AG08395 (cell line): Measurements from ENCODE around the gene ASPG.
"Not testable (repeated sequence)": the region's sequence is repeated elsewhere in the genome, so short reads cannot be mapped to it uniquely, and the experiment has no call there.

ENCODE experiments used
- DNase-seq: peaks from one replicate; pipeline ENCODE4 v3.0.0; 2012; ENCODE audit warnings: mixed read lengths, low spot score

The ASPG gene

DNA sequence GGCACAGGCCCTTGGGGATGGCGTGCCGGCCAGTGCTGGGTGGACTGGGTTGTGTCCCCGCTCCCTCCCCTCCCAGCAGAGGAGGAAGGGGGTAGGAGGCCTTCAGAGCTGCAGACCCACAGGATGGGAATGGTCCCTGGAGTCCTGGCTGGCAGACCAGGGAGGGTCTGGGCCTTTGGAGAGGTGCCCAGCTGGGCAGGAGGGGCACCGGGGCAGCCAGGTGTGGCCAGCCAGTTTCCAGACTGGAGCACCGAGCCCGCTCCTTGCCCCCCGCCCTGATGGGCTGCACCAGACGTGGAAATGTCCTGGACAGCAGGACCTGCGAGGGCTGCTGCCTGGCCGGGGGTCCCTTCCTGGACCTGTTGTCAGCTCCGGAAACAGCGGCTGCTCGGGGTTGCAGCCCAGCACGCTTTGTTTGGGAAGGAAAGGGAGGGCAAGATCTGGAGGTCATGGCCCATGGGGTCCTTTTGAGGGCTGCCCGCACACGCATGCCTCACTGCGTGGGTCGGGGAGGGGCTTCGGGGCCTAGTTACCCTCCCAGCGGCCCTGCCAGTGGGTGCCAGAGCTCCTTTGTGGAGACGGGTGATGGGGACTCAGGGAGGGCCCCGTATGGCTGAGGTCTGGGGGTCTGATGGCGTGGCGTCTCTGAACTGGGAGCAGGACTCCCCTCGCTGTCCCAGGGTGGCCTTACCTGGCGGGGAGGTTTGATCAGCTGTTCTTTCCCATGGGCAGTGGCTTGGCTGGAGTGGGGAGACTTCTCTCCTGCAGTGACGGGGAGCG lies 62.0 kb downstream of the ASPG start:
- no peak for DNase-seq

- no peak for DNase-seq
Observed at GRCh38 chr14:104148433-104149277, 63.2 kb downstream of the ASPG start.

- DNase-seq = no peak
Observed at GRCh38 chr14:104149278-104149595, 63.7 kb downstream of the ASPG start.

DNA sequence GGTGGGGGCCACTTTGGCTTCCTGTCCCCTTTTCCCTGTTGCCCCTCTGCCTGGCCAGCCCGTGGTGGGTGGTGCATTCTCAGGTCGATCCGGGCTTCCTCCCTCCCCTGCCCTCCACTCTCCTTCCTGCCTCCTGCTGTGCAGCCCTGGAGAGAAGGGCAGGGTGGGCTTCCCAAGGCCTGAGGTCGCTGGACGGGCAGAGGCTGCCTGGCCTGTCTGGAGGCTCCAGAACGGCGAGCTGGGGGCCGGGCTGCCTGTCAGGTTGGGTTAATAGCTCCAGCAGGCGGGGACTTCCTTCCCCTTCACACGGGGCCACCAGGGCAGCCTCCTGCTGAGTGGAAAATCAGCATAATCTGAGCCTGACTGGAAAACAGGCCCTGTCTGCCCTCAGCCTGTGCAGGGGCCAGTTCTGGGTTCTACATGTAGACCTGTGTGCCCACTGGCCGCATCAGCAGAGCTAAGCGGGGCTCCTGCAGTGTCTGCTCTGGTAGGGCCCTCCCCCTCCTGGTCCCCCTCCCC lies 64.2 kb downstream of the ASPG start:
- peak; percentile 34 for DNase-seq

DNA sequence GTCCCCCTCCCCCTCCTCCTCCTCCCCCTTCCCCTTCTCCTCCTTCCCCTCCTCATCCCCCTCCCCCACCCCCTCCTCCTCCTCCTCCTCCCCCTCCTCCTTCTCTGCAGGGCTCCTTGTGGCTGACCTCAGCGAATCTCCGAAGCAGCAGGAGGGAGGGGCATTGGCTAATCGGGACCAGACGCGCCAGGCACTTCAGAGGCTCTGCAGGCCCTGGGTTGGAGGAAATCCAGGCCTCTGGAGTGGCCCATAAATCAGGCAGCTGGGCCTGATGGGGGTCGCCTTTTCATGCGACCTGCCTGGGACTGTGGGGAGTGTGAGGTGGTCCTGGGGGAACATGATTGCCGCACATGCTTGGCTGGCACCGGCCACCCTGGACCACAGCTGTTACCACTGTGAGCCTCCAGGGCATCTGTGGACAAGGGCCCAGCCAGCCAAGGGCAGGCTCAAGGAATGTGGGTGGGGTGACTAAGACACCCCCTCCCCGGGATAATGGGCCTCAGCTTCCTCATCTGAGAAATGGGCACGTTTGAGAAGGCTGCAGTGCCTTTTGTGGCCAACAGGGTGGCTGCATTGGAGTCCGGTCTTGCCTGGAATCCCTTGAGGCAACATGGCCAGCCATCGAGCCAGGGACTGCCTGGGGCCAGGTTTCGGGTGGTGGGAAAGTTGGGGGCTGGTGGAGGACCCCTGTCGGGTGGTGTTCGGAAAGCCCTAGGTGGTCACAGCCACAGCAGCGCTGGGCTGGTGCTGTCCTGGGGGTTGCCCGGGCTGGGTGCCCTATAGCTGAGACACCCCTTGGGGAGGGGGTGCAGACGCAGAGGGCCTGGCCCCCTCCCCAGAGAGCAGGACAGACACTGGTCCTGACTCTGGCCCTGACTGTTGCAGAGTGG lies 64.9 kb downstream of the ASPG start:
- peak; percentile 59 for DNase-seq

GRCh38 chr14:104151026-104151381 lies 65.5 kb downstream of the ASPG start:
- DNase-seq = no peak

DNA sequence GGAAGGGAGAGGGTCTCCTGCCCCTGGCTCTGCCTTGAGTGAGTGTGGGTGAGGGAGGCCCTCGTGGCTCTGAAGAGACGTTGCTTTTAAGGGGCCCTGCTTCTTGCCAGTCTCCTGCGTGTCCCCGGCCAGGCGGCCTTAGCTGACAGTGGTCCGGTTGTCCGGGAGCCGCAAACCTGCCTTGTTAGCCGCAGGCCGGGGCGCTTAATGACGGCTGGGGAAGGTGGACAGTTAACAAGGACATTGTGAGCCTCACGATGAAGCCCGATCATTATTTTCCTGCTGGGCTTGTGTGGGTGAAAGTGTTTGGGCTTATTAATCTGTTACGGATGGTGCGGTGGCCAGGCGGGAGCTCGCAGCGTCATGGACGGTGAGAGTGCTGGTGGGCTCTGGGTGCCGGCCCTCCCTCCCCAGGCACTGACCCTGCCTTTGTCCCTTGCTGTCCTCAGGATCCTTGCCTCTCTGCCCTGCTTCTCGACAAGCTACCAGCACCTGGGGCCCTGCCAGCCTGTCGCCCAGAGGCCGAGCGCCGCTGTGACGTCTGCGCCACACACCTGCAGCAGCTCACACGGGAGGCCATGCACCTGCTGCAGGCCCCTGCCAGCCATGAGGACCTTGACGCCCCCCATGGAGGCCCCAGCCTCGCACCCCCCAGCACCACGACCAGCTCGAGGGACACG lies 66.2 kb downstream of the ASPG start:
- DNase-seq = no peak

DNA sequence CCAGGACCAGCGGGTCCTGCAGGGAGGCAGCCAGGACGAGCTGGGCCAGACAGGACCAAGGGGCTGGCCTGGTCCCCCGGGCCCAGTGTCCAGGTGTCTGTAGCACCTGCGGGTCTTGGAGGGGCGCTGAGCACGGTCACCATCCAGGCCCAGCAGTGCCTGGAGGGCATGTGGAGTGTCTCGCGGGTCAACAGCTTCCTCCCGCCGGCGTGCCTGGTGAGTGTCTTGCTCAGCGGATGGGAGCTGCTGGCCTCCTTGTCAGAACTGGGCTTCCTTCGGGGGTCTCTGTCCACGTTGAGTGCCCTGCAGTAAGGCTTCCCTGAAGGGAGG lies 66.7 kb downstream of the ASPG start:
- DNase-seq = no peak

GRCh38 chr14:104152686-104153393 lies 67.3 kb downstream of the ASPG start:
- no peak for DNase-seq

DNA sequence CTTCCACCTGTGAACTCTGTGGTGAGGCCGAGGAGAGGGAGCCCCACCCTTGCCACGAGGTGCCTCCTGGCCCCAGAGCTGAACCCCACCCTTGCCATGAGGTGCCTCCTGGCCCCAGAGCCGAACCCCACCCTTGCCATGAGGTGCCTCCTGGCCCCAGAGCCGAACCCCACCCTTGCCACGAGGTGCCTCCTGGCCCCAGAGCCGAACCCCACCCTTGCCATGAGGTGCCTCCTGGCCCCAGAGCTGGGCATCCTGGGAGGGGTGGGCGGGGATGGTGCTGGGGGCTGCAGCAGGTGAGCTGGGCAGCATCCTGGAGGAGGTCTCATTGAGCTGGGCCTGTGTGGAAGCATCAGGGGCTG lies 67.9 kb downstream of the ASPG start:
- not testable (repeated sequence) for DNase-seq

GRCh38 chr14:104154246-104154645 lies 68.7 kb downstream of the ASPG start:
- DNase-seq = no peak

DNA sequence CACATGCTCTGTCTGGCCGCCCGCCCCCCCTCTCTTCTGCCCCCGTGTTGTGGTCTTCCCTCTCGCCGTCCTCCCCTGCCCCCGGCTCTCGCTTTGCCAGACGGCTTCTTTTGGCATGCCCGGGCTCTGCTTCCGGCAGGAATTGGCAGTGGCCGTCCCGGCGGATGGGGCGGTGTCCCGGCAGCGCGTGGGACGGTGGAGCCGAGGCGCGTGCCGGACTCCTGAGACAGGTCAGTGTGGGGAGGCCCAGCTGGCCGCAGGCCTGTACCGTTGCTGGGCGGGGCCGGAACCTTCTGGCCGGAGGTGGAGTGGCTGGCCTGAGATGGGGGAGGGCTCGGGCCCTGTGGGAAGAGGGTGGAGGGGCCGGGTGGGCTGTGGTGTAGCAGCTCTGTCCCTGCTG lies 70.0 kb downstream of the ASPG start:
- DNase-seq = no peak

- no peak for DNase-seq
Observed at GRCh38 chr14:104156142-104156541, 70.6 kb downstream of the ASPG start.

DNA sequence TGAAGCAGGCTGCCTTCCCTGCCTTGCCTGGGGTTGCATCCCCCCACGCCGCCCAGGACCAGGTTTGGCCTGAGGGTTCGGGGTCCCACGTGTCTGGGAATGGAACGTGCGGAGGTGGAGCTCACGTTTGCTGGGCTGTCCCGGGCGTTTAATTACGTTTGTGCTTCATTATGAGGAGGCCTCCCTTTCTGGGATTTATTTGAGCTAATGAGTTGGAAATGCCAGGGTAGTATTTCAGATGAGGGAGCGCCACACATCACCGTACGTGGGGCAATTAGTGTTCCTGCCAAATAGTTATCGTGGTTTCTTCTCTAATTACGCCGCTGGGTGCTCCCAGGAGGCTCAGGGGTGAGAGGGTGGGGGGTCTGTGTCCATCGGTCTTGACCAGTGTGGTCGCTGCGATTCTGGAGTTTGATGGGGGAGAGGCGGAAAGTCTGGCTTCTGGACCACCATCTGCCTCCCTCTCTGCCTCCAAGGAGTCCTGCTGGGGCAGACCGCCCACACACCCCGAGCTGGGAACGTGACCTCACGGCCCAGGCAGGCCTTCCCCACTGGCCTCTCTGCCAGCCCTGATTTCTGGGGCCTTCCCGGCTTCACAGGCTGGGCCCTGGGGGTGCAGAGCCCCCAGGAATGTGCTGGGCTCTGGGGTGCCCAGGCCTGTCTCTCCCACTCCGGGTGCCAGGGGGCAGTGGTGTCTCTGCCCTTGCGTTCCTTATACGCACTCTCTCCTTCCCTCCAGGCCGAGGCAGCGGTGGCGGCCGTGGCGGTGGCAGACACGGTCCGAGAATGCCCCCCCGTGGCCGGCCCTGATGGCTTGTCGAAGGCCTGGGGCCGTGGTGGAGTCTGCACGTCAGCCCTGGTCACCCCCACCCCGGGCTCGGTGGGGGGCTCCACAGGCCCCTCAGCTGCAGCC lies 71.8 kb downstream of the ASPG start:
- DNase-seq = no peak

DNA sequence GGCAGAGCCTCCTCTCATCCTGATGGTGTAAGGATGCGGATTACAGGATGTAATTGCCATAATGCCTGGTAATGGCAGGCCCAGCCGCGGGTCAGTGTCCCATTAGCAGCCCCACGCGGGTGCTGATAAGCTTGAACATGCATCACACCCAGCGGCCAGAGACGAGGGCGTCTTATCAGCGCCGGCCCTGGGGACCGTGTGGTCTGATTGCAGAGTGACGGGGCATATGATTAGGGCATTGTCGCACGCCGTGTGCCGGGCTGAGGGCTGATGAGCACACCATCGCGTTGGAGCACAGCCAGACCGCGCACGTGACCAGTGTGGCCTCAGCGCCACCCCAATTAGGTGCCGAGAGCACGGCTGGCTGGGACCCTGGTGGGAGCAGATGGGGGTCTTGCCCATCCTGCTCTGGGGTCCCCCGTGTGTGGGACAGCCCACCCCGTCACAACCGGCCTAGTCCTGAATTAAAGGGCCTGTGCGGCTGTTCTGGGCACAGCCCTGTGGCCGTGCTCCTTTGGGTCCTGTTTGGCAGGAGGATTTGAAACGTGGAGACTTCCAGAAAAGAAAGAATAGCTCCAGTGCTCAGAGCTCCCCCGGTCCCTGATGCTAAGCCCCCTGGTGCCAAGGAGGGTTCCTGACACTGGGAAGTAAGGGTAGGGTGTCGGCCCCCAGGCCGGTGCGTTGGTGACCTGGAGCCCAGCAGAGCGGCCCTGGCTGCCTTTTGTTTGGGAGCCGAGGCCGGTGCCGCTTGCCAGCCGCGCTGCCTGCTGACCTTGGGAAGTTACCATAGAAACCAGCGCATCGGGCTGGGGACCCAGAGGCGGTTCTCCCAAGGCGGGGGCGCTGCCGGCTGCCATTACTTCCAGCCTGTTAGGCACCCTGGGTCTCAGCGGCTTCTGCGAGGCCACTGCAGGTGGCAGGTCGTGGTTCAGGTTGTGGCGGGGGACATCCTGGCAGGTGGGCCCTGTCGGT lies 73.6 kb downstream of the ASPG start:
- no peak for DNase-seq

GRCh38 chr14:104159990-104160389 lies 74.5 kb downstream of the ASPG start:
- no peak for DNase-seq

GRCh38 chr14:104161602-104162367 lies 76.3 kb downstream of the ASPG start:
- no peak for DNase-seq

DNA sequence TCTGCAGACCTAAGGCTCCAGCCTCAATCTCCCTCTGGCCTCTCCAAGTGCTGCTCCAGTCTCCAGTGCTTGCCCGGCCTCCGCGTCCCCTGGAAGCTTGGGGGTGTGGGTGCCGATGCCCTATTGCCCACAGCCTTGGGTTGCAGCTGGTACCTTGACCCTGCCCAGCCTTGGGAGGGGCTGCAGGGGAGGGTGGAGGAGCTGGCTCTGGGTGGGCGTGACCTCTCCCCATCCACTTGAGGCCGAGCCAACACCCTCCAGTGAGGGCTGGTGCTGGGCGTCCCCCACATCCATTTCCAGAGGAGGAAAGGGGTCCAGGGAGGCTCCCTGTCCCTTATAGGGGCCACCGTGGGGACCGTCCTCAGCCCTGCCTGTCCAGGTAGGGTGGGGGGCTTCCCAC lies 77.0 kb downstream of the ASPG start:
- DNase-seq = no peak
